HG03460 (cell line): ENCODE measurements around the gene FAM3D.
"Not testable (repeated sequence)": the region's sequence is repeated elsewhere in the genome, so short reads cannot be mapped to it uniquely, and the experiment has no call there.

ENCODE experiments used
- ATAC-seq: cut with Tn5 transposase; IDR thresholded peaks from one replicate; pipeline ENCODE4 v1.9.1; 2021; ENCODE audit not compliant: unreplicated experiment

The FAM3D gene

DNA sequence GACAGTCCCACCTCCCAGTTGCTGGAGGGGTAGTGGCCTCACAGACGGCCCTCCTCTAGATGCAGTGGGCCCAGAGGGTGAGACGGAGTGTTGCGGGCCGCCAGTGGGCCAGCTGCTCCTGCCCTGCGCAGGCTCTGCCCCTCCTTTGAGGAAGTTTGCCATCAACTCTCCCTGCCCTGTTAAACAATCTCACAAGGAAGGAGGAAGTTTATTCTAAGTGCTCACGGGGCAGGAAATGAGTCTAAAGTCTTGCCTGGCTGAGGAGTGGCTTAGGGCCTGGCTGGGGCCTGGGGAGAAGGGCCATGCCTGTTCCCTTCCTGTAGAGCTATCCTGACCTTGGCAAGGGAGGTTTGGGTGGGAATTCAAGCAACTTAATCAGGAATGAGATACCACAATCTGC is at the start of gene FAM3D:
FAM3D (minus strand) TSS at position 92 of the 400 bp plus-strand sequence. CDS start 11,211 bp downstream, outside the sequence.
- no peak for ATAC-seq

GRCh38 chr3:58713715-58714401 is 47.3 kb upstream of the FAM3D start:
- ATAC-seq = no peak

DNA sequence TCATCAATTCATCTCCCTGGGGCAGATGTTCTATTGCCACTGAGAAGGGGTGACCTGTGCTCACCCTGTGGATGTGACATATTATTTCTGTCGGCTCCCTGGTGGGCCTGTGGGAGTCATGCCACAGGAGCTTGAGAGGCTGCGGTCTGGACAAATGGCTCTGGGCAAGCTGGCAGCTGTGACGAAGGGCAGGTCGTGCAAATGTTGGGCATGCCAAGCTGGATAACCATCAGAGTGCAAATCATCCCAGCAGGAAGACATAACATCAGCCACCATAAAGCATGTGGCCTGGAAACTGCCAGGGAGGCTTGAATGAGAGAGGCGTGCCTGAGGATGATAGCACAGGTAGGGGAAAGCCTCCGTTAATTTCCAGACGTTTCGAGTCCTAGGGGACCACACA is 45.3 kb upstream of the FAM3D start:
- no peak for ATAC-seq

DNA sequence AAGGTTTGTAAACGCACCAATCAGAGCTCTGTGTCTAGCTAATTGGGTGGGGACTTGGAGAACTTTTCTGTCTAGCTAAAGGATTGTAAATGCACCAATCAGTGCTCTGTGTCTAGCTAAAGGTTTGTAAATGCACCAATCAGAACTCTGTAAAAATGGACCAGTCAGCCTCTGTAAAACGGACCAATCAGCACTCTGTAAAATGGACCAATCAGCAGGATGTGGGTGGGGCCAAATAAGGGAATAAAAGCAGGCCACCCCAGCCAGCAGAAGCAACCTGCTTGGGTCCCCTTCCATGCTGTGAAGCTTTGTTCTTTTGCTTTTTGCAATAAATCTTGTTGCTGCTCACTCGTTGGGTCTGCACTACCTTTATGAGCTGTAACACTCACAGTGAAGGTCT is 42.4 kb upstream of the FAM3D start:
- ATAC-seq = not testable (repeated sequence)

- ATAC-seq = no peak
These were observed 41.7 kb upstream of the FAM3D start for GRCh38 chr3:58708116-58708791.

- no peak for ATAC-seq
These were observed 40.9 kb upstream of the FAM3D start for GRCh38 chr3:58707390-58707930.

DNA sequence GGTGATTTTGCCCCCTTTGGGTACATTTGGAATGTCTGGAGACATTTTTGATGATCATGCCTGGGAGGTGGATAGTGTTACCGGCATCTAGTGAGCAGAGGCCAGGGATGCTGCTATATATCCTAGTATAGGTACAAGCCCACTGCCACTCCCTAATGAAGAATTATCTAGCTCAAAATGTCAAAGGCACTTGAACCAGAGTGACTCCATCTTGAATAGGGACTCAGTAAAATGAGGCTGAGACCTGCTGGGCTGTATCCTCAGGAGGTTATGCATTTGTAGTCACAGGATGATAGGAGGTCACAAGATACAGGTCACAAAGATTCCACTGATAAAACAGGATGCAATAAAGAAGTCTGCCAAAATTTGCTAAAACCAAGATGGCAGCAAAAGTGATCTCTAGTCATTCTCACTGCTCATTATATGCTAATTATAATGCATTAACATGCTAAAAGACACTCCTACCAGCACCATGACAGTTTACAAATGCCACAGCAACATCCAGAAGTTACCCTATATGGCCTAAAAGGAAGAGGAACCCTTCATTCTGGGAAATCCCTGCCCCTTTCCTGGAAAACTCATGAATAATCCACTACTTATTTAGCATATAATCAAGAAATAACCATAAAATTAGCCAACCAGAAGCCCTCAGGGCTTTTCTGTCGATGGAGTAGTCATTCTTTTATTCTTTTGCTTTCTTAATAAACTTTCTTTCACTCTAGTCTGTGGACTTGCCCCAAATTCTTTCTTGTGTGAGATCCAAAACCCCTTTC is 40.0 kb upstream of the FAM3D start:
- ATAC-seq = no peak

DNA sequence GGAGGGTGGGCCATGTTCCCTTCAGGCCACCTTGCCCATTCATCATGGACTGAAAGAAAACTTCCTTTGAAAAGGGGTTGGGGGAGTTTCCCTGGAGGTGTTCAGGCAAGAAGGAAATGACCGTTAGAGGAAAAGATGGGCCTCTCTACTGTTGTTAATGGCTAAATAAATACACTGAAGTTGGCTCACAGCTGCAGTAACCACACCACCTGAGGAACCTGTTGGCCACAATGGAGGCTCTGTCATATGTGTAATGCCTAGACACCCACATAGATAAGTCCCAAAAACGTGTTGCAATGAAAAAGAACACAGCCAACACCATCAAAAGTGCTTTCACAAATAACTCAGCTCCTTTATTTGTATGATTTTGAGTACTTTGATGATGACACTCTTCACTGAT is 38.2 kb upstream of the FAM3D start:
- no peak for ATAC-seq

DNA sequence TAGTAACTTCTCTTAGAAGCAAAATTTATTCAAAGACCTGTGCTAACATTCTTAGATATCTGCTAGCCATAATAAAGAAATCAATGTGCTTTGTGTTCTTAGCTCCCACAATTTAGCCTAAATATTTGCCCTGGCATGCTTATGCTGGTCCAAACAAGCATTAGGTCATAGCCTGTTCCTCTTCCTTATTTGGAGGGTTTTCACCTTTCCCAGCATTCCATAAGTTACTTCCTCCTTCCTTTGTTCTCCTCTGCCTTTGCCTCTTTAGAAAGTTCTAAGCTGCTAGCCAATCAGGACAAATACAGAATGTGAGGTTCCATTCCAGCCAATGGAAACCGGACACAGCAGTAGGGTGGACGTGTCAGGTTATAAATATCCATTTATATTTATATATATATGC is 37.7 kb upstream of the FAM3D start:
- ATAC-seq = not testable (repeated sequence)

DNA sequence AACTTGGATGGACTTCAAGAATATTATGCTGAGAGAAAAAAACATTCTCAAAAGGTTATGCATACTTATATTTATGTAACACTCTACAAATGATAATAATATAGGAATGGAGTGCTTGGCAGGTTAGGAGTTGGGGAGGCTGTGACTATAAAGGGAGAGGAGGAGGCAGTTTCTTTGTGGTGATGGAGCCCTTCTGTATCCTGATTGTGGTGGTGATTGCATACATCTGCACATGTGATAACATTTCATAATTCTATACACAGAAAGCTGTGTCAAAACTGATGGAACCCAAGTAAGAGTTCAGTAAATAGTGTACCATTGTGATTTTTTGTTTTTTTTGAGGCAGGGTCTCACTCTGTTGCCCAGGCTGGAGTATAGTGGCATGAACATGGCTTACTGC is 31.7 kb upstream of the FAM3D start:
- no peak for ATAC-seq

GRCh38 chr3:58697561-58697960 is 31.0 kb upstream of the FAM3D start:
- ATAC-seq = no peak

DNA sequence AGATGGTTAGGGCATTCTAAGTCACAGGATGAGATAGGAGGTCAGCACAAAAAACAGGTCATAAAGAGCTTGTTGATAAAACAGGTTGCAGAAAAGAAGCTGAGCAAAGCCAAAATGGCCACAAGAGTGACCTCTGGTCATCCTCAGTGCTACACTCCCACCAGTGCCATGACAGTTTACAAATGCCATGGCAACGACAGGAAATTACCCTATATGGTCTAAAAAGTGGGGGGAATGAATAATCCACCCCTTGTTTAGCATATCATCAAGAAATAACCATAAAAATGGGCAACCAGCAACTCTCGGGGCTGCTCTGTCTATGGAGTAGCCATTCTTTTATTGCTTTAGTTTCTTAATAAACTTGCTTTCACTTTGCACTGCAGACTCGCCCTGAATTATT is 30.2 kb upstream of the FAM3D start:
- ATAC-seq = not testable (repeated sequence)

GRCh38 chr3:58696093-58696492 is 29.5 kb upstream of the FAM3D start:
- no peak for ATAC-seq

GRCh38 chr3:58695284-58695683 is 28.7 kb upstream of the FAM3D start:
- not testable (repeated sequence) for ATAC-seq

DNA sequence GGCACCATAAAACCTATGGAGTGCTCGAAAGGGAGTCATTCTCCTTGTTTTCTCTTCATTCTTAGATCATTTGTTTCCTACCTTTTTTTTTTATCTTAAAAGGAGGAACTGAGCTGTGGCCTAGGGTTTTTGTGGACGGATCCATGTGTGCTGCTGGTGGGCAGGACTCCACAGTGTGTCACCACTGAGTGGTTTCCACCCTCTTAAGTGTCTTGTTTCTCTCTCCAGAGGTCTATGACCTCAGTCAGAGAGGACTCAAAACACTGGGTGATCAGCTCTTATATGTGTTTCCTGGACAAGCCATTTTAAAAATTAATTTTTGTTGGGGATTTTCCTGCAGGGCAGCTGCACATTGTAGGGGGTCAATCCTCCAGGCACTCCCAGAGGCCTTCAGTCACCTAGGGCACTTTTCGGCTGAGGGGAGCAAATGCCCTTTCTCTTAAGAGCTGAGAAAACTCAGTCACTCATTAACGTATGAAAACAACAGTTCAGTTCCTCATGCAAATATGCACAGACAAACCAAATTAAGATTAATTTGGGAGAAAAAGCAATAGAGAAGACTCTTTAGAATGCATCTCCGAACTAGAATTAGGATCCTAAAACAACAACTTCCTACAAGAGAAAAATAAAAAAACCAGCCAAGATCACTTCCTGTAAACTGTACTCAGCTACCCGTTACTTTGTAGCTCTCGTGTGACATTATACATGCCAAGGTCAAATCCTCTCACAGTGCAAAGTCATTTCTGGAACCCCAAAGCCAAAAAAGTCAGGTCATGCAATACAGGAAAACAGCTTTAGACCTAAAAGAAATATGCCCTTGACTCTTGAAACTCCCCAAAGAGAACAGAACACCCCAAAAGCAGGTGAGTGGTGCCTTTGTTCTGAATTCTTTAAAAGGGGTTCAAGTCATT is 27.6 kb upstream of the FAM3D start:
- ATAC-seq = no peak

DNA sequence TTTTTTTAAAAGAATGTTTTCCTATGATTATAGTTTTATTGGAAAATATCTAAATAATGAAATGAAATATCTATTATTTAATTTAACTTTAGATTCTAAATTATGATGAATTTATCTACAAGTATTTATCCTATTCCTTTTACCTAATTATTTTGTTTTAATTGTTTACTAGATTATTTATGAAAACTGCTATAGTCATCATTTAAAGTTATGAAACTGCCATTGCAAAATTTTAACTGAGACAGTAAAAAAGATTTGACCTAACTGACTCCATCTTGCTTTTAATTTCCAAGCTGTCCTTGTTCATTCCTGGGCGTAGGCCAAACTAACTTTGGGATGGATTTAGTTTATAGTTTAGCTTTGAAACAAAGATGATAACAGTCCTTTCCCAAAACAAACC is 25.9 kb upstream of the FAM3D start:
- ATAC-seq = no peak

GRCh38 chr3:58691997-58692396 is 25.4 kb upstream of the FAM3D start:
- no peak for ATAC-seq

GRCh38 chr3:58690490-58690889 is 23.9 kb upstream of the FAM3D start:
- ATAC-seq = no peak

DNA sequence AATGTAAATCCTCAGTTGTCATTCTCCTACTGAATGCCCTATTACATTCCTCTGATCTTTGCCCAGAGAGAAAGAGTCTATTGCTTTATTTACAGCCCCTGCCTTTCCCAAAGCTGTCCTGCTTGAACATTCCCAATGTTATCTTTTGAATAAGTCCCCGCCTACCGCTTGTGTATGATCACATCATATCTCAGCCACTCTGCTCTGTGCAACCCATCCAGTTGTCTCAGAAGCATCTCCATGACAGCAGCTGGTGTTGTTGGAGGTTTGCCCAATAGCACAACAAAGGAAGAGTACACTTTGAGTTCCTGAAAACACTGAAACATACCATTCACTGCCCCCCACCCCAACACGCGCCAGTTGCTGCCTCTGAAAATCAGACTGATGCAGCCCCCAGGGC is 22.0 kb upstream of the FAM3D start:
- no peak for ATAC-seq

GRCh38 chr3:58686847-58687246 is 20.3 kb upstream of the FAM3D start:
- ATAC-seq = no peak

GRCh38 chr3:58685641-58686040 is 19.1 kb upstream of the FAM3D start:
- ATAC-seq = no peak
